Activated CD8-positive, alpha-beta memory T cell treated with anti-CD3 and anti-CD28 coated beads for 4 hours (primary cell): ENCODE measurements around the gene TBC1D16.
"Not testable (repeated sequence)": the region's sequence is repeated elsewhere in the genome, so short reads cannot be mapped to it uniquely, and the experiment has no call there.

Experiments
- DNase-seq, 2 donors: peaks; one replicate each; pipeline ENCODE4 v3.0.0-alpha.2; 2020; ENCODE audit warnings: low read depth in 2 of 2

Gene TBC1D16

GRCh38 chr17:80003969-80004368 lies 31.7 kb downstream of the TBC1D16 start:
- no peak for DNase-seq

GRCh38 chr17:80002690-80003490 lies 32.8 kb downstream of the TBC1D16 start:
- no peak for DNase-seq

- no peak for DNase-seq
These were observed 33.5 kb downstream of the TBC1D16 start for GRCh38 chr17:80002070-80002641.

- DNase-seq, result no peak
These were observed 34.5 kb downstream of the TBC1D16 start for GRCh38 chr17:80000981-80001775.

GRCh38 chr17:80000136-80000535 lies 35.5 kb downstream of the TBC1D16 start:
- DNase-seq, result no peak

- peak; percentile 31 to 42 for DNase-seq
These were observed 38.5 kb downstream of the TBC1D16 start for GRCh38 chr17:79997011-79997660.

GRCh38 chr17:79996291-79996690 lies 39.4 kb downstream of the TBC1D16 start:
- DNase-seq, result no peak

GRCh38 chr17:79995696-79996095 lies 40.0 kb downstream of the TBC1D16 start:
- DNase-seq, result no peak

GRCh38 chr17:79994602-79995001 lies 41.1 kb downstream of the TBC1D16 start:
- no peak for DNase-seq

- not testable (repeated sequence) for DNase-seq
These were observed 41.5 kb downstream of the TBC1D16 start for GRCh38 chr17:79994228-79994569.

- DNase-seq, result no peak
These were observed 42.1 kb downstream of the TBC1D16 start for GRCh38 chr17:79993390-79994227.

GRCh38 chr17:79992649-79993389 lies 42.9 kb downstream of the TBC1D16 start:
- DNase-seq, result no peak

GRCh38 chr17:79991924-79992648 lies 43.6 kb downstream of the TBC1D16 start:
- DNase-seq, result no peak

GRCh38 chr17:79991140-79991923 lies 44.3 kb downstream of the TBC1D16 start:
- peak; percentile 55 to 64 for DNase-seq

GRCh38 chr17:79990704-79991103 lies 45.0 kb downstream of the TBC1D16 start:
- DNase-seq, result no peak

GRCh38 chr17:79990051-79990592 lies 45.5 kb downstream of the TBC1D16 start:
- no peak for DNase-seq

- DNase-seq, result no peak
These were observed 46.4 kb downstream of the TBC1D16 start for GRCh38 chr17:79989106-79989835.
